K562 (cell line): ENCODE results near the gene DPF1. TPM values are rescaled to one million over a fixed set of nuclear protein-coding genes. Genes with fewer than 3 reads are reported as not detected.

Source experiments
- ATAC-seq: fragments of 200-7000 bp; cut with Tn5 transposase; 3 replicates; pipeline ENCODE4 v1.9.1; 2020; ENCODE audit warnings: moderate library complexity
- BruUV-seq: library from RNA; stranded (reverse); fragments of 400-500 nt; replicated peaks from 2 replicates; lab custom pipeline; 2021; lab: Mats Ljungman, UMichigan
- CTCF ChIA-PET: fragments of 300-600 bp; formaldehyde crosslinking; extraction: SDS; loops from one replicate; lab custom pipeline; 2021; ENCODE audit warnings: low intra/inter-chr PET ratio; lab: Yijun Ruan, JAX
- POLR2A ChIA-PET: fragments of 300-600, 350-650 bp; sonication (Branson Sonifier 250); formaldehyde crosslinking; extraction: SDS; loops from one replicate; lab custom pipeline; 2021; ENCODE audit warnings: antibody characterized with exemption, inconsistent platforms; lab: Yijun Ruan, JAX
- DNase-seq, 4 experiments: peaks; one replicate each; pipeline versions ENCODE4 v3.0.0 to v3.0.0-alpha.2; 2011 to 2018; ENCODE audit warnings: low spot score in 3 of 4, mixed read lengths in 3 of 4; ENCODE audit errors: extremely low read depth in 1 of 4
- FAIRE-seq: peaks from 2 replicates; lab custom pipeline; 2011; peaks lifted over from hg19 to GRCh38; lab: Jason Lieb, UNC
- H2AFZ ChIP-seq: 2 replicates; pipeline ENCODE4 v1.6.0; 2011; ENCODE audit warnings: low read depth, low read length, control low read depth, inconsistent platforms
- H3K27ac ChIP-seq: fragments of 200-600 bp; 3 replicates; pipeline ENCODE4 v1.8.0; 2011; ENCODE audit warnings: low read depth, mild to moderate bottlenecking, control low read depth, inconsistent platforms, low read length, moderate library complexity, mixed read lengths; ENCODE audit errors: extremely low read depth
- H3K27me3 ChIP-seq, 2 experiments: fragments of 300-600 bp in 1 of 2; 2 replicates in 1 of 2; 3 replicates in 1 of 2; pipeline versions ENCODE4 v1.6.0 to v1.8.0; 2011; ENCODE audit warnings: inconsistent platforms in 2 of 2, low read length in 2 of 2, mild to moderate bottlenecking in 1 of 2, mixed read lengths in 1 of 2, moderate library complexity in 1 of 2; ENCODE audit not compliant: control insufficient read depth in 2 of 2, insufficient read depth in 2 of 2
- H3K36me3 ChIP-seq: fragments of 300-600 bp; 3 replicates; pipeline ENCODE4 v1.8.0; 2011; ENCODE audit warnings: mild to moderate bottlenecking, low read length, inconsistent platforms; ENCODE audit not compliant: control insufficient read depth, insufficient read depth
- H3K4me1 ChIP-seq, 2 experiments: fragments of 200-600 bp in 1 of 2; replicated peaks in 1 of 2; 2 replicates in 1 of 2; 3 replicates in 1 of 2; pipeline versions ENCODE4 v1.5.1 to v1.8.0; 2011; ENCODE audit warnings: inconsistent platforms in 2 of 2, low read length in 2 of 2, mild to moderate bottlenecking in 1 of 2, mixed read lengths in 1 of 2, moderate library complexity in 1 of 2; ENCODE audit not compliant: control insufficient read depth in 2 of 2, insufficient read depth in 2 of 2
- H3K4me2 ChIP-seq: 2 replicates; pipeline ENCODE4 v1.6.1; 2011; ENCODE audit warnings: low read length, control low read depth, inconsistent platforms, mixed read lengths; ENCODE audit not compliant: insufficient read depth
- H3K4me3 ChIP-seq: fragments of 200-600 bp; sonication (generic), shearing (Covaris generic); 2 replicates; pipeline ENCODE4 v1.5.1; 2016; ENCODE audit warnings: control low read depth, inconsistent platforms
- H3K79me2 ChIP-seq: fragments of 200-600 bp; 3 replicates; pipeline ENCODE4 v1.8.0; 2011; ENCODE audit warnings: low read length, inconsistent platforms; ENCODE audit not compliant: control insufficient read depth, insufficient read depth
- H3K9ac ChIP-seq, 2 experiments: 2 replicates each; pipeline versions ENCODE4 v1.6.0 to v1.6.1; 2011; ENCODE audit warnings: low read depth in 2 of 2, low read length in 2 of 2, control low read depth in 1 of 2, inconsistent platforms in 1 of 2, mild to moderate bottlenecking in 1 of 2, mixed read lengths in 1 of 2; ENCODE audit not compliant: insufficient read depth in 1 of 2
- H3K9me1 ChIP-seq: one replicate; pipeline ENCODE4 v1.6.0; 2011; ENCODE audit warnings: inconsistent platforms, mild to moderate bottlenecking, low read length, moderate library complexity; ENCODE audit not compliant: control insufficient read depth, insufficient read depth
- H3K9me3 ChIP-seq: replicated peaks from 2 replicates; pipeline ENCODE4 v1.5.1; 2011; ENCODE audit warnings: low read depth, low read length, inconsistent platforms; ENCODE audit not compliant: control insufficient read depth, insufficient read depth
- H4K20me1 ChIP-seq: replicated peaks from 2 replicates; pipeline ENCODE4 v1.6.1; 2011; ENCODE audit warnings: low read length, inconsistent platforms, mixed read lengths; ENCODE audit not compliant: control insufficient read depth, insufficient read depth
- ATF4 ChIP-seq: fragments of 450-650 bp; formaldehyde crosslinking; IDR thresholded peaks from 2 replicates; pipeline ENCODE4 v1.4.0; 2022; ENCODE audit warnings: mild to moderate bottlenecking, moderate library complexity
- ETV5 ChIP-seq: sonication (generic); formaldehyde crosslinking; IDR thresholded peaks from 2 replicates; pipeline ENCODE4 v1.4.0; 2020; ENCODE audit warnings: low read depth, mild to moderate bottlenecking, missing genetic modification reagents
- HMGN3 ChIP-seq: IDR thresholded peaks from 2 replicates; pipeline ENCODE4 v1.6.1; 2011; ENCODE audit warnings: borderline replicate concordance, low read depth, mild to moderate bottlenecking, mixed read lengths, low read length; ENCODE audit not compliant: insufficient read length; ENCODE audit errors: extremely low read depth
- KDM5B ChIP-seq: fragments of 200-600 bp; sonication (generic); IDR thresholded peaks from 2 replicates; pipeline ENCODE4 v1.6.1; 2012; ENCODE audit warnings: low read depth, mild to moderate bottlenecking, moderate library complexity, low read length, control low read depth, inconsistent platforms; ENCODE audit not compliant: insufficient replicate concordance
- PHTF2 ChIP-seq: fragments of 250-450 bp; sonication (Bioruptor Pico); IDR thresholded peaks from 2 replicates; pipeline ENCODE4 v1.5.0; 2021; ENCODE audit warnings: mild to moderate bottlenecking
- THRAP3 ChIP-seq: fragments of 450-650 bp; IDR thresholded peaks from 2 replicates; pipeline ENCODE4 v1.6.1; 2016; ENCODE audit warnings: mild to moderate bottlenecking, inconsistent platforms, borderline replicate concordance
- ZNF318 ChIP-seq, 2 experiments: fragments of 450-650 bp; IDR thresholded peaks; 2 replicates each; pipeline ENCODE4 v1.6.1; 2016; ENCODE audit warnings: mild to moderate bottlenecking in 2 of 2, borderline replicate concordance in 1 of 2, low read depth in 1 of 2, moderate library complexity in 1 of 2
- WGBS: fragments of 100-300 bp; shearing (Covaris generic); methylation state at CpG from one replicate; pipeline ENCODE4 v1.1.6; 2016; ENCODE audit warnings: low coverage, mixed read lengths; ENCODE audit not compliant: insufficient coverage; ENCODE audit errors: missing lambda C conversion rate; 5-methylcytosine and 5-hydroxymethylcytosine counted together
- in situ Hi-C: fragments of 300-500 bp; cut with MboI; formaldehyde crosslinking; loops from 4 replicates; pipeline ENCODE4 v1.15.0; 2018; ENCODE audit warnings: inconsistent platforms, mixed read lengths
- intact Hi-C: fragments of 100-400 bp; cut with micrococcal nuclease; formaldehyde crosslinking; loops from 2 replicates; pipeline ENCODE4 v1.14.2; 2022
- polyA plus RNA-seq, 8 experiments: library from polyadenylated mRNA; depleted of rRNA in 4 of 8; stranded (reverse) in 5 of 8; unstranded in 3 of 8; fragments of >200 nt; fragmentation: Nextera tagmentation in 2 of 8; fragmentation: Illumina TruSeq in 1 of 8; extraction: Ambion mirVana in 2 of 8; extraction: Trizol in 1 of 8; gene quantifications; 2 replicates each; pipeline versions ENCODE4 v1.2.1 to v1.2.3, GENCODE V29; 2011 to 2014; ENCODE audit warnings: inconsistent platforms in 1 of 8, missing spikeins in 1 of 8
- total RNA-seq, 7 experiments: library from RNA; depleted of rRNA in 6 of 7; stranded (reverse); fragments of >200 nt in 6 of 7; fragmentation: Illumina TruSeq in 2 of 7; extraction: Trizol in 2 of 7; gene quantifications; 2 replicates each; pipeline versions ENCODE4 v1.2.1 to v1.2.3, GENCODE V29; 2011 to 2021; ENCODE audit warnings: low replicate concordance in 1 of 7
- TF ChIP-seq, protein P1 (sequence below), 3 experiments: fragments of 200-800 bp in 1 of 3; fragments of 250-450 bp in 1 of 3; fragments of 450-650 bp in 1 of 3; sonication (Bioruptor Pico) in 1 of 3; sonication (Bioruptor generic) in 1 of 3; formaldehyde crosslinking in 1 of 3; IDR thresholded peaks; 2 replicates each; pipeline versions ENCODE4 v1.6.1 to v1.8.0; 2016 to 2022; ENCODE audit warnings: mild to moderate bottlenecking in 2 of 3, missing genetic modification characterization in 2 of 3, missing compliant biosample characterization in 1 of 3, moderate library complexity in 1 of 3

The DPF1 gene
- total and polyA plus RNA-seq, 9 of the 15 experiments (the other 6 are each of a cell fraction or from before 2014, with no cell fraction given) = 0.10 to 5.7 (median 3.1) TPM

DNA sequence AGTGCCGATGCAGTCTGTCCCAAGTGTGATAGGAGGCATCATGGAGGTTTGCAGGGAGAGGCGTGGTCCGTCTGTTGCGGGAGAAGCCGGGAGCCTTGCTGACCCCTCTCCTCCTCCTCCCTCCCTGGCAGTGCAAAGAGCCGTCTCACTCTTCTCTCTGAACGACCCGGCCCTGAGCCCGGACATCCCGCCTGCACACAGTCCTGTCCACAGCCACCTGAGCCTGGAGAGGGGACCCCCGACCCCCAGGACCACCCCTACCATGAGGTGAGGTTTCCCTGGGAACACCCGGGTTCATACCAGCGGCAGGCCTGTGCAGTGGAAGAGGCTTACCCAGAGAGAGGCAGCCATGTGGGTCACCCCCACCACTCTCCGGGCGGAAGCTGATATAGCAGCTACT is 22.3 kb downstream of the DPF1 start:
- in situ Hi-C loops (no loop called here), intact Hi-C loops (no loop called here)
- H3K4me2 ChIP-seq = no peak overlapping the region
- H3K27me3 ChIP-seq = peaks cover 2 to 5% of the 10 kb centered on the region in 2 experiments; a peak in 3 of 5 replicates
- H3K4me3 ChIP-seq = no peak overlapping the region
- H3K4me1 ChIP-seq = peaks cover 9 to 39% of the 10 kb centered on the region in 2 experiments; a peak in 4 of 5 replicates
- peak; percentile 24; the same call in 2 of the 3 replicates for ATAC-seq
- CTCF ChIA-PET = no interaction called here
- no peaks in the 10 kb centered on the region for H3K79me2 ChIP-seq
- 0 out of 2 replicates have a peak overlapping the region, but pooled peaks have one; percentile 40 for H2AFZ ChIP-seq
- no peaks in the 10 kb centered on the region for H3K9me1 ChIP-seq
- no peak overlapping the region for H3K27ac ChIP-seq
- peak overlapping the region in 1 of 2 experiments; percentile 2; a peak in 2 of 4 replicates for H3K9ac ChIP-seq
- no peaks in the 10 kb centered on the region for H3K9me3 ChIP-seq
- DNase-seq = no peak
- FAIRE-seq = no peak
- POLR2A ChIA-PET = interaction anchor here (1.0 kb wide), 1 partner anchor 18 kb away, joined by 3 read pairs; no protein-coding TSS in a partner anchor
- 20% methylated on average over 10 of the region's 15 CpGs for WGBS
- H3K36me3 ChIP-seq = no peaks in the 10 kb centered on the region
- H4K20me1 ChIP-seq = no peaks in the 10 kb centered on the region
- BruUV-seq = no TSS peak
- TF ChIP-seq ZNF318 (IDR thresholded peaks at IDR 0.05; ENCODE audit: borderline replicate concordance in 1 of 2, low read depth in 1 of 2) (no peak), PHTF2 (CRISPR knock-in tag) (no peak), ETV5 (CRISPR knock-in tag) (no peak), KDM5B (no peak), HMGN3 (no peak), THRAP3 (no peak), ATF4 (CRISPR knock-in tag) (no peak)
- TF ChIP-seq, protein P1, sequence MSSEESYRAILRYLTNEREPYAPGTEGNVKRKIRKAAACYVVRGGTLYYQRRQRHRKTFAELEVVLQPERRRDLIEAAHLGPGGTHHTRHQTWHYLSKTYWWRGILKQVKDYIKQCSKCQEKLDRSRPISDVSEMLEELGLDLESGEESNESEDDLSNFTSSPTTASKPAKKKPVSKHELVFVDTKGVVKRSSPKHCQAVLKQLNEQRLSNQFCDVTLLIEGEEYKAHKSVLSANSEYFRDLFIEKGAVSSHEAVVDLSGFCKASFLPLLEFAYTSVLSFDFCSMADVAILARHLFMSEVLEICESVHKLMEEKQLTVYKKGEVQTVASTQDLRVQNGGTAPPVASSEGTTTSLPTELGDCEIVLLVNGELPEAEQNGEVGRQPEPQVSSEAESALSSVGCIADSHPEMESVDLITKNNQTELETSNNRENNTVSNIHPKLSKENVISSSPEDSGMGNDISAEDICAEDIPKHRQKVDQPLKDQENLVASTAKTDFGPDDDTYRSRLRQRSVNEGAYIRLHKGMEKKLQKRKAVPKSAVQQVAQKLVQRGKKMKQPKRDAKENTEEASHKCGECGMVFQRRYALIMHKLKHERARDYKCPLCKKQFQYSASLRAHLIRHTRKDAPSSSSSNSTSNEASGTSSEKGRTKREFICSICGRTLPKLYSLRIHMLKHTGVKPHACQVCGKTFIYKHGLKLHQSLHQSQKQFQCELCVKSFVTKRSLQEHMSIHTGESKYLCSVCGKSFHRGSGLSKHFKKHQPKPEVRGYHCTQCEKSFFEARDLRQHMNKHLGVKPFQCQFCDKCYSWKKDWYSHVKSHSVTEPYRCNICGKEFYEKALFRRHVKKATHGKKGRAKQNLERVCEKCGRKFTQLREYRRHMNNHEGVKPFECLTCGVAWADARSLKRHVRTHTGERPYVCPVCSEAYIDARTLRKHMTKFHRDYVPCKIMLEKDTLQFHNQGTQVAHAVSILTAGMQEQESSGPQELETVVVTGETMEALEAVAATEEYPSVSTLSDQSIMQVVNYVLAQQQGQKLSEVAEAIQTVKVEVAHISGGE (CRISPR knock-in tag; IDR thresholded peaks at IDR 0.05) = no peak
